Inferior parietal cortex (tissue), 1 donor: Measurements from ENCODE around the gene CYP2W1.
A peak's percentile ranks its signal among the peaks of the same experiment; 100 is the strongest.

ENCODE experiments used
- DNase-seq: peaks from one replicate; pipeline ENCODE4 v3.0.0-alpha.2; 2016; ENCODE audit errors: extremely low spot score

Gene CYP2W1

DNA sequence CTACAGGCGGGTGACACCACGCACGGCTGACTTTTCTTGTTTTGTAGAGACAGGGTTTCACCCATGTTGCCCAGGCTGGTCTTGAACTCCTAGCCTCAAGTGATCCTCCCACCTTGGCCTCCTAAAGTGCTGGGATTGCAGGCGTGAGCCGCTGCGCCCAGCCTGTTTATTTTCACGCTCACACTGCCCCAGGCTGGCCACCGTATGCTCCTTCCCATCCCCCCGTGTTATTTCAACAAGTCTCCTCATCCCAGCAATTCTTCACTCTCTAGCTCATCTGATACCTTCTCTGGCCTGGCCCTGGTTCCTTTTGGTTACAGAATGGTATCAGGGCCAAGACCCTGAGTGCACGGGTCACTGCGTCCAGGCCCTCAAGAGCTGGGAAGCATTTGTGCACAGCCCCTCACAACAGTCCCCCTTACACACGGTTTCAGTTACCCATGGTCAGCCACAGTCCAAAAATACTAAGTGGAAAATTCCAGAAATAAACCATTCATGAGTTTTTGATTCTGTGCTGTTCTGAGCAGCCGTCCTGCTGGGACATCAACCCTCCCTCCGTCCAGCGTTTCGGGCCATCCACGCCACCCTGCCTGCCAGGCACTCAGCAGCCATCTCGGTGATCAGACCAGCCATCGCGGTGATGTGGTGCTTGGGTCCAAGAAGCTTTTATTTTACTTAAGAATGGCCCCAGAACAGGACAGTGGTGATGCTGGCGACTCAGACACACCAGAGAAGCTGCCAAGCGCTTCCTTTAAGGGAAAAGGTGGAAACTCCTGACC lies 16.5 kb upstream of the CYP2W1 start:
- DNase-seq: no peak

DNA sequence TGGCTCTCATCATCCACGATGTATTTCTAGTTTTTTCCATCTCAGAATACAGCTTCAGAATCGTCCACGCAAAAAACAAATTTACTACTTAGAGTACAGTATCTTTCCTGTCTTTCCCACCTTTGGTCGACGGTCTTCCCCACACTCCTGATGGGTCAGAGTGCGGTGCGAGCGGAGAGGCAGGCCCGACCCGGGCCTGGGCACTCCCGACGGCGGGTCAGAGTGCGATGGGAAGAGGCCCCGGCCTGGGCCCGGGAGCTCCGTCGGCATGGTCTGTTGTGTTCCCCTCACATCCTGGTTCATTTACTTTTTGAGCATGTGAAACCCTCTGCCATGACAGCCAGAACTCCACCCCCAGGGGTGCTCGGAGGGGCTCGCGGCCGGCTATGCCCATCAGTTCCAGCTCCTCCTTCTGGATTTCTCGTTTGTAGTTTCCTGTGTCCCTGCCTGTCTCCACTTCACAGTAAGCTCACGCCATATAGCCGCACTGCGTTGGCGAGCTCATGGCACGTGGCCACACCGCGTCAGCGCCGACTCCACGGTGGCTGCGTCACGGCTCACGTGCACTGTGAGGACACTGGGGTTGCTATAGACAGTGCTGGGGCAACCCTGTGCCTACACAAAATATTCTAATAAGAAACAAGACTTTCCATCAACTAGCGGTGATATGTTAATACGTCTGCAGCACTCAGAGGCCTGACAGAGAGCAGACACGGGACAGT lies 15.5 kb upstream of the CYP2W1 start:
- DNase-seq: no peak

DNA sequence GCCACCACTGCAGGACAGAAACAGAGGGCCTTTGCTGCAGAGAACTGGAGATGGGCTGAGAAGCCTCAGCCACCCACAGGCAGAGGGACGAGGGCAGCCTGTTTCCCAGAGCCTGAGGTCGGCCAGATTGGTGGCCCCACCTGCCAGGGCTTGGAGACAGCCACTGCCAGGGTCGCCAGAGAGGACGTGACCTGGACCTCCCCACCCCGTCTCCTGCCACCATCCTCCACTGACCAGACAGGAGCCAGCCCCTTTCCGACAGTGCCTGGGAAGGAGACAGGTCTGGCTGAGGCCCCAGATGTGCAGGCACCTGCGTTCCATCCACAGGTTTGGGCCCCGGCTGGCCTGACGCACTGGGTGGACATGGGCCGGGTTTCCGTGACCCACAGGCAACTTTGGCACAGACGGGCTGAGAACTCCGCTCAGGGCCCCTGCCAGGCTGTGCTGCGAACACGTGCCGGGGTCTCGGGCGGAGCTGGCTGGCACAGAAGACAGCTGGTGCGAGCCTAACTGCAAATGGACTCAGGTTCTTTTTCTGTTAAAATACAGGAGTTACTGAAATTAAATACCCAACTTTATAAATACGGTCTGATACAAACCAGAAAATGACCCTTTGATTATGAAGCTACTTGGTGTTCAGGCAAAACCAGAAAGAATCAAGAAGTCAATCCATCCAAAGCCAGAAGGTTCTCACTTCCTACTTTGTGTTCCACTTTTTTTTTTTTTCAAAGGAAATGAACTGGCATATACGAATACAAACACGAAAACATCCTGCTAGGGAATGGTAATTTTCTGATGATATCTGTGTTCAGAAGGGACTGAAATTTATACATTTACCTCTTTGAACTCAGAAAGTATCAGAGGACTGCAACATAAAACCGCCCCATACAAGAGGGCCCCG lies 14.5 kb upstream of the CYP2W1 start:
- no peak for DNase-seq

DNA sequence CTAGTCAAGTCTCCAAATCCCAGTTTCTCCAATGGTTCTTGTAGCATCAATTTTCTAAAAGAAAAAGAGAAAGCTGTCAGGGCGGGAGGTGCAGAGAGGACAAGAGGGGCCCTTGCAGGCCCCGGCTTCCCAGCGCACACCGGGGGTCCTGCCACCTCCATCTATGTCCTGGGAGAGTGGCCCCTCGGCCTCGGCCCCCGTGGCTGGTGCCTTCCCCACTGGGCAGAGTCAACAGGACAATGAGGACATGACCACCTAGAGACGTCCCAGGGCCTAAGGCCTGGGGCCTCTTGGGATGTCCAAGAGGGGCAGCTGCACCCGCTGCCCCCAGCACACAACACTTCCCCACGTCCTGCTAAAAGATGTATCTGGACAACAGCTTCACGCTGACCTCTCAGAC lies 13.6 kb upstream of the CYP2W1 start:
- DNase-seq: no peak

DNA sequence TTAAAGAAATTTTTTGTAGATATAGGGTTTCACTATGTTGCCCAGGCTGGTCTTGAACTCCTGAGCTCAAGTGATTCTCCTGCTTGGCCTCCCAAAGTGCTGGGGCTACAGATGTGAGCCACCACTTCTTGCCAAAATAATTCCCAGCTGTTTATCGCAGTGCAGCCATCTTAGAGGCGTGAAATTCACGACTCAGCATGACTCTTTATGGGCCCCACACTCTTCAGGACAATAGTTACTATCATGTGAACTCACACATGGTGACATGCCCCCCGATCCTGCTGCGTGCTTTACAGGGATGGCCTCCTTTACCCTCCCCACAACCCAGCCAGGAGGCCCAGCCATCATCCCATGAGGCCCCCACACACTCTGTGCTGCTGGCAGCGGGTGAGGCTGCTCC lies 12.2 kb upstream of the CYP2W1 start:
- DNase-seq: no peak

DNA sequence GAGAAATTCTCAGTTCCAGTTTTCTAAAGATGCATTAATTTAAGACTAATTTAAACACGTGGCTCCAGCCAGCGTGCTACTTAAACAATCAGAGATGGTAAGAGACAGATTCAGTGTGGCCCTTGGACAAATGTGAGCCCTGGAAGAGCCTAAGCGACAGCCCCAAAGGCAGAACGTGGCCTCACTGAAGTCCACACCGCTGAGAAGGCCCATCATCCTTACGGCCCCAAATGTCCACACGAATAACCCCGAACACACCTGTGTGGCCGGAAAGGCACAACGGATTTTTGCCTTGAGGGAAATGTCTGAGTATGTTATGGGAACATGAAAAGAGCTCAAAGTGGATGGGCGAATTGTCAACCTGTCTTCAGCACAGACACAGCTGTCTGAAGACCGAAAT lies 10.9 kb upstream of the CYP2W1 start:
- no peak for DNase-seq

DNA sequence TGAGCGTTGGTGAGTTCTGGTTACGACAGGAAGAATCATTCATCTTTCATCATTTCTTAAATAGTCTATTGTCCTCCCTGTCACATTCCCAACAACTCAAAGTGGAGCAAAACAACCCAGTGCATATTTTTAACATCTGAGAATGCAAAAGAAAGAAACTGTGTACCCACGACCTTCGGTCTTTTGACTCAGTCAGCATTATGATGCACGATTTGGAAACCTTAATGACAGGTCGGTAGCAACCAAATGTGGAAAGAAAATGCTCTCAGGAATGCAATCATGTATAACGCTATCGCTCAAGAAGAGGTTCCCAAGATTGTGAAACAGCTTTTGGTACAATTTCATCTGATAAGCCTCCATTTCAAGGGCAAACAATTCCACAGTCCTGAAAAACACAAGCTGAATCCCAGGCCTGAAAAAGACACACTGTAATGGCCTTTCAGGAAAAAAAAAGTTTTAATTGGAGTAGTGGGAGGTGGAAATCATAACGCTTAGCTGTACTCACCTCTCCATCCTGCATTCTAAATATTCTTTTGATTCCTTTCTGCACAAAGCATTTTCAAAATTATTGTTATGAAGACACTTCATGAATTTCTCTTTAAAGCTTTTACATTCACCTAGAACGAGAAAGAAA lies 10.2 kb upstream of the CYP2W1 start:
- no peak for DNase-seq

DNA sequence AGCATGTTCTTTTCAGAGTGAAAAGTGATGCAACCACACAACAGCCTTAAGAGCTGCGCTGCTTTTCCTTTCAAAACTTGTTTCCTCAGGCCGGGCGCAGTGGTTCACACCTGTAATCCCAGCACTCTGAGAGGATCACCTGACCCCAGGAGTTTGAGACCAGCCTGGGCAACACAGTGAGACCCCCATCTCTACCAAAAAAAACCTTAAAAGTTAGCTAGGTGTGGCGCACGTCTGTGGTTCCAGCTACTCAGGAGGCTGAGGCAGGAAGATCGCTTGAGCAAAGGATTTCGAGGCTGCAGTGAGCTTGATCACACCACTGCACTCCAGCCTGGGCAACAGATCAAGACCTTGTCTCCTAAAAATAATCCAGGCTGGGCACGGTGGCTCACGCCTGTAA lies 9.7 kb upstream of the CYP2W1 start:
- no peak for DNase-seq

DNA sequence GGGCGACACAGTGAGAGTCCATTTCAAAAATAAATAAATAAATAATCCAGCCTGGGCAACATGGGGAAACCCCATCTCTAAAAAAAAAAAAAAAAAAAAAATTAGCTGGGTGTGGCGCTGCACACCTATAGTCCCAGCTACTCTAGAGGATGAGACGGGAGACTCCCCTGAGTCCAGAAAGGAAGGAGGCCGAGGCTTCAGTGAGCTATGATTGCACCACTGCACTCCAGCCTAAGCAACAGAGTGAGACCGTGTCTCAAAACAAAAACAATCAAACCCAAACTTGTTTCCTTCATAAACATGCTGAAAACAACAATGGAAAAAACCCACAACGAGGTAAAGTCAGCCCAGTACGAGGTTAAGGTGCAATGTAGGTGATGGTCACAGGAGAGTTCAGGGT lies 8.8 kb upstream of the CYP2W1 start:
- DNase-seq: no peak

DNA sequence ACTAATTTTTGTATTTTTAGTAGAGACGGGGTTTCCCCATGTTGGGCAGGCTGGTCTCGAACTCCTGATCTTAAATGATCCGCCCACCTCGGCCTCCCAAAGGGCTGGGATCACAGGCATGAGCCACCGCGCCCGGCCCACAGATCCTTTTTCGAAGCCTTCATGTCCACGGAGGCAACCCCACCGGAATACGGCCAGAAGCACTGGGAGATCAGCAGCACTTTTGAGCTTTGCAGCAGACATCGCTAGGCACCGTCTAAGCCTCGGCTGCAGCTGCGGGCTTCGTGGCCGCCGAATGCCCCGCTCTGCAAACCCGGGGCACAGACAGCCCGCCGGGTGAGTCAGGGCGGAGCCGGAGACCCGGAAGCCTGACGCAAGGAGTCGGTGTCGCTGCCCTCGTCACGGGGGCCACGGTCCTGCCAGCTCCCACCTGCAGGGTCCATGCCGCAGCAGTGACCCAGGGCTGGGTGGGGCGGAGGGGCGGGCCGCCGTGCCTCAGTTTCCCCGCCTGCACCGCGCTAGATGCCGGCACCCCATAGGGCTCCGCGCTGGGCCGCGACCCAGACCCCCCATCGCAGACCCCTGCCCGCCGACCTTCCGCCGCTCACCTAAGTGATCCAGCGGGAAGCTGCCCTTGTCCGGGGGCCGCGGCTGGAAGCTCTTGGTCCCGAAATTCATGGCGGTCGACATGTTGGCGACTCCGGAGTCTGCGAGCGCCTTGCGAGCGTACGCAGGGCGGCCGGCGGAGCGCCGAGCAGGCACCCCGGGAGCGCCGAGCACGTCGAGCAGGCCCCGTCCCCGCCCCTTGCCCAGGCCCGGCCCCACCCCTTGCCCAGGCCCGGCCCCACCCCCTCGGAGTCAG lies 7.9 kb upstream of the CYP2W1 start, which contains the start of gene COX19:
COX19 (minus strand) TSS at position 730 of the 862 bp plus-strand sequence; CDS start at position 690, 40 bp downstream.
- peak; percentile 77 for DNase-seq

DNA sequence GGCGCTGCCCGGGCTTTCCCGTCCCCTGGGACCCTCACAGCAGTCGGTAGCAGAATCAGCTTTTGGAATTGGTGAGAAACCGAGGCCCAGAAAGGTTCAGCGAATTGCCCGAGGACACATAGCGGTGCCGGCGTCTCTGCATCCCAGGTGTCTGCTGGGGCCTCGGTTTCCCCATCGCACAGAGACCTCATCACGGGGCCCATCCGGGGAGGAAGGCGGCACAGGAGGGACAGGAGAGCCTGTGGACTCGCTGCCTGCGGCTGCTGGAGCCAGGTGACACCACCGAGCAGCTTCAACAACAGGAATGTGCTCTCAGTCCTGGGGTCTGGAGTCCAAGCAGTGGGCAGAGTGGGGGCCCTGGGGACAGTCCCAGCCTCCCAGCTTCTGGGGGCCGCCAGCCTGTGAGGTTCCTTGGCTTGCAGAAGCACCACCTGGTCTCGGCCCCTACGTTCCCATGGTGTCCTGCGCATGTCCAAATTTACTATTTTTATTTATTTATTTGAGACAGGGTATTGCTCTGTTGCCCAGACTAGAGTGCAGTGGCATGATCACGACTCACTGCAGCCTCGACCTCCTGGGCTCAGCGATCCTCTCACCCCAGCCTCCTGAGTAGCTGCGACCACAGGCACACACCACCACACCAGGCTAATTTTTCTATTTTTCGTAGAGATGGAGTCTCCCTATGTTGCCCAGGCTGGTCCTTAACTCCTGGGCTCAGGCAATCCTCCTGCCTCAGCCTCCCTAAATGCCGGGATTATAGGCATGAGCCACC lies 7.1 kb upstream of the CYP2W1 start:
- DNase-seq: no peak

DNA sequence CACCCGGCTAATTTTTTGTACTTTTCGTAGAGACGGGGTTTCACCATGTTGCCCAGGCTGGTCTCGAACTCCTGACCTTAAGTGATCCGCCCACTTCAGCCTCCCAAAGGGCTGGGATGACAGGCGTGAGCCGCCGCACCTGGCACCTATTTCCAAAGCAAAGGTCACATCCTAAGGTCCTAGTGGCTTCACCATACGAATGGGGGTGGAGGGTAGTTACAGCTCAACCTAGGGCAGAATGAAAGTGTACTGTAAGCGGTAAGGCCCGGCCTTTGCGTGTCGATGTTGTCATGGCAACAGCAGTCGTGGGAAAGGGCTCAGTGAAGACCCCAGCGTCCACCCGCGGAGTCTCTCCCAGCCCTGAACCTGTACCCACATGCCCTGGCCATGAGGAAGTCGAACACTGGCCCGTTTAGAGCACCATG lies 6.1 kb upstream of the CYP2W1 start:
- no peak for DNase-seq

DNA sequence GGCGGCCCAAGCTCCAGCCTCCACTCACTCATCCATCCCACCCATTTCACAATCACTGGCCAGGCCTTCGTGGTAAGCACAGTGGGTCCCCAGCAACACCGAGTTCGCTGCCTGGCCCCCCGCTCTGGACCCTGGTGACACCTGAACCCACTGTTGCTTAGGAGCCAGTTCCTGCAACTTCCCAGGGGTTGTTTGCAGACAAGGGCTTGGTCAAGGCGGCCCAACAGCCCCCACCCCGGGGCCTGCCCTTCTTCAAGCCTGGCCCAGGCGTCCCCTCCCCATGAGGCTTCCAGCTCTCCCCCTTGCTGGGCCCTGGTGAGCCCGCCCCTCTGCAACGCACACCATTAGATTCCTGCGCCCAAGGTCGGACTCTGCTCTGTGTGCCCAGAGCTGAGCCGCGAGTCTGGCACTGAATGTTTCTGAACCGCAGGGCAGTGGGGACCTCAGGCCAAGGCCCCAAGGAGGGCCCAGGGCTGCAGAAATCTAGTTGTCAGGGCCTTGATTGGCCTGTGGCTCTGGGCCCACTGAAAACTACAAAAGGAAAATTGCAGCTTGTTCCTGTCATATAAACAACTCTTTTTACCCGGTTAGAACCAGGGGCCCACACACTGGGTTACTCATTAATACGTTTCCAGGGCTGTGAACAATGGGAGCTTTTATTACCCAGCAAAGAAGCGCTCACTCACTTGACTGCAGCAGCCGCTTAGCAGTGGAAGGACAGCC lies 5.5 kb upstream of the CYP2W1 start:
- peak; percentile 77 for DNase-seq

DNA sequence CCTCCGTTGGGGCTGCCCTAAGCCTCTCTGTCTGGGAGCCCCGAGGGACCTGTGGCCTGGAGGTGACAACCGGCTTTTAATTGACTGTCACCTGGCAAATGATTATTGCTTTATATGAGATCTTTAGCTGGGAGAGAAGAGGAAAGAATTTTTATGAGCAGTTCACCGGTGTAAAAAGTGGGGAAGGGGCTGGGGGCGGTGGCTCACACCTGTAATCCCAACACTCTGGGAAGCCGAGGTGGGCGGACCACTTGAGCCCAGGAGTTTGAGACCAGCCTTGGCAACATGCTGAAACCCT lies 5.0 kb upstream of the CYP2W1 start:
- no peak for DNase-seq

DNA sequence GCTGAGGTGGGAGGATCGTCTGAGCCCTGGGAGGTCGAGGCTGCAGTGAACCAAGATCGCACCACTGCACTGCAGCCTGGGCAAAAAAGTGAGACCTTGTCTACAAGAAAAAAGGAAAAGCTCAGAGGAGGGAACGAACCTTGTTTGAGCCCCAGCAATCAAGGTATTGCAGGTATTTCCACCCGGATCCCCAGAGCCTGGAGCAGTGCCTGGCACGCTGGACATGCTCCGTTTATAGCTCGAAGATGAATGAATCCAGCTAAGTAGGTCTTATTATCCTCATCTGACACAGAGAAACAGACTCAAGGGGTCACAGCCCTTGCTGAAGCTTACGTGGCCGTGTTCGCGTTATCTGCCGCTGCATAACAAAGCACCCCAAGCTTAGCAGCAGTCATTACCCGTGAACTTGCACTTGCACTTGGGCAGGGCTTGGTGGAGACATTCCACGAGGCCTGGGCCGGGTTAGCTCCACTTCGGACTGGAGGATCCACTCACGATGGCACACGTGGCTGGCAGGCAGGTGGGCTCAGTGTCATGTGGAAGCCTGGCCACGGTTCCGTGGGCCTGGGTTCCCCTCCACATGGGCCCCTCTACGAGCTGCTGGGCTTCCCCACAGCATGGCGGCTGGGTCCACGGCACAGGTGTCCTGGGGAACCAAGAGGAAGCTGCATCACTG lies 4.4 kb upstream of the CYP2W1 start:
- no peak for DNase-seq

DNA sequence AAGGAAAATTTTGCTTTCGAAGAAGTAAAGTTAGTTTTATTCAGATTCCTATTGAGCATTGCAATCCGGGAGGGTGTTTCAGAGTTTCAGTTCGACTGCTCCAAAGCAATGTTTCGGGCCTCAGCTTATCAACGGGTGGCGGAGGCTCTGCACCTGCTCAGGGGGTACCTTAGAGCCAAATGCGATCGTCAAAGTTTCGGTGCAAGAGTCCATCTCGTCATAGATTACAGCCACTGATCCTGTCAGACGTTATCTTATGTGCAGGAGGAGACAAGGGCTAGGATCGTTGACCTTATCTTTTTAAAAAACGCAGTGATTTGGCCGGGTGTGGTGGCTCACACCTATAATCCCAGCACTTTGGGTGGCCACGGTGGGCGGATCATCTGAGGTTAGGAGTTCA lies 3.8 kb upstream of the CYP2W1 start:
- DNase-seq: no peak

DNA sequence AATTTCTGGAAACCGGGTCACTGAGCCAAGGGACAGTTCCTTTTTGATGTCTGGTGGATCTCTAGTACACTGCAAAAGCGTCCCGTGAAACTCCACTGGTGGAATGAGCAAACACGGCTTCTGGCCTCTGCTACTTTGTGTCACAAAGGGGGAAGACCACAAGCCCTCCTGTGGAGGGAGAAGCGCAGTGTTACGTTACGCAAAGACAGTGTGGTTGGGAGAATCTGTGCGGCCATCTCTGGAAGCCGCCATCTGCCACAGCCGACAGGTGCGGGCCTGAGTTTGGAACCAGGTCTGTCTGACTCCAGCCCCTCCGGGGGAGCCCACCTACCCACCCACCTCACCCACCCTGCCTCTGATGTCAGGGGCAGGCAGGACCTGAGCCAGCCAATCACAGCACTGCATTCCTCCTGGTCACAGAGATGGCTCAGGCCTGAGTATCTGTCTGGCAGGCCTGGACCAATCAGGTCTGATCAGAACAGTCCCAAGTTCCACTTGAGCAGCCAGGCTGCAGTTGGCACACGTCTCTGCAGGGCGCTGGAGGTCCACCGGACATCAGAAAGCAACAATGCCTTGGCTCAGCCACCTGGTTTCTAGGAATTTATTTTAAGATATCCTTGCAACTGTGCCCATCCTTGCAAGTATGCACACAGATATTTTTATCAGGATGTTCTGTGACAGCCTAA lies 3.0 kb upstream of the CYP2W1 start:
- no peak for DNase-seq

DNA sequence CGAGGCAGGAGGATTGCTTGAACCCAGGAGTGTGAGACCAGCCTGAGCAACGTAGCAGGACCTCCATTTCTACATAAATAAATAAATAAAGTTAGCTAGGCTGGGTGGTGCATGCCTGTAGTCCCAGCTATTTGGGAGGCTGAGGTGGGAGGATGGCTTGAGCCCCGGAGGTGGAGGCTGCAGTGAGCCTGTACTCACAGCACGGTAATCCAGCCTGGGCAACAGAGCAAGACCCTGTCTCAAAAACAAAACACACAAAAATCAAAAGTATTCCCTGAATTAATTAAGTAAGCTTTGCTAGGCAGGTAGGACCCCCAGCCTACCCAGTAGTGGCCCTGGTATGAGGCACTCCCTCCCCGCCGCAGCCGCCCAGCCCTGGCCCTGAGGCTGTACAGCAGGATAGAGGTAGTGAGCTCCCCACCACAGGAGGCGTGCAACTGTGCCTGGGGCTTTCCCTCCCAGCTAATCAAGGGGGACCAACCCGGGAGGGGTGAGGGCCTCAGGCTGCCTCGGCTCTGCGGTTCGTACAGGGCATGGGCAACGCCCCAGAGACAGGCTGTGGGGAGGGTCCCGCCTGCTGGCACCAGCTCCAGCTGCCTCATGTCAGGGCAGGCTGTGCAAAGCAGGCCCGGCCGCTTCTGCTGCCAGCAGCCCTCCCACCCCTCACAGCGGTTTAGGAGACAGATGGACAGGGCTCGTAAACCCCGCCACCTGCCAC lies 1.0 kb upstream of the CYP2W1 start:
- no peak for DNase-seq
